SK-N-SH treated with all-trans-retinoic acid at 6 μM for 48 hours (cell line): ENCODE results near the gene SNTN.
"Not testable (repeated sequence)": the region's sequence is repeated elsewhere in the genome, so short reads cannot be mapped to it uniquely, and the experiment has no call there.

Source experiments
- ATAC-seq: fragments of 200-7000 bp; cut with Tn5 transposase; 3 replicates; pipeline ENCODE4 v1.9.1; 2020; ENCODE audit warnings: mild to moderate bottlenecking, moderate library complexity
- ARNTL ChIP-seq: fragments of 450-650 bp; formaldehyde crosslinking; IDR thresholded peaks from 2 replicates; pipeline ENCODE4 v1.5.0; 2020; ENCODE audit warnings: low read depth, mild to moderate bottlenecking, moderate library complexity, borderline replicate concordance
- BACH2 ChIP-seq: fragments of 250-450 bp; sonication (Bioruptor Pico); IDR thresholded peaks from 2 replicates; pipeline ENCODE4 v1.9.0; 2021; ENCODE audit warnings: mild to moderate bottlenecking, borderline replicate concordance
- CSDC2 ChIP-seq: fragments of 250-450 bp; sonication (Bioruptor Pico); IDR thresholded peaks from 2 replicates; pipeline ENCODE4 v1.5.0; 2020; ENCODE audit warnings: mild to moderate bottlenecking, moderate library complexity
- CSRNP3 ChIP-seq: fragments of 250-450 bp; sonication (Bioruptor Pico); IDR thresholded peaks from 2 replicates; pipeline ENCODE4 v1.5.1; 2021; ENCODE audit warnings: mild to moderate bottlenecking, moderate library complexity
- ESRRG ChIP-seq: fragments of 250-450 bp; sonication (Bioruptor Pico); IDR thresholded peaks from 2 replicates; pipeline ENCODE4 v1.6.1; 2021; ENCODE audit warnings: mild to moderate bottlenecking
- GLIS3 ChIP-seq: fragments of 250-450 bp; sonication (Bioruptor Pico); IDR thresholded peaks from 2 replicates; pipeline ENCODE4 v1.5.0; 2020; ENCODE audit warnings: mild to moderate bottlenecking, moderate library complexity
- ISL1 ChIP-seq: fragments of 250-450 bp; sonication (Bioruptor Pico); IDR thresholded peaks from 2 replicates; pipeline ENCODE4 v2.1.2; 2022; ENCODE audit warnings: mild to moderate bottlenecking, moderate library complexity
- PATZ1 ChIP-seq: fragments of 250-450 bp; sonication (Bioruptor Pico); IDR thresholded peaks from 2 replicates; pipeline ENCODE4 v1.8.0; 2020; ENCODE audit warnings: mild to moderate bottlenecking, moderate library complexity, borderline replicate concordance
- PPARA ChIP-seq: fragments of 250-450 bp; sonication (Bioruptor Pico); IDR thresholded peaks from 2 replicates; pipeline ENCODE4 v1.5.0; 2020; ENCODE audit warnings: mild to moderate bottlenecking, borderline replicate concordance
- RARB ChIP-seq: fragments of 250-450 bp; sonication (Bioruptor Pico); IDR thresholded peaks from 2 replicates; pipeline ENCODE4 v1.8.0; 2021; ENCODE audit warnings: mild to moderate bottlenecking, moderate library complexity
- SNAI2 ChIP-seq: fragments of 250-450 bp; sonication (Bioruptor Pico); IDR thresholded peaks from 2 replicates; pipeline ENCODE4 v1.5.0; 2020; ENCODE audit warnings: mild to moderate bottlenecking, moderate library complexity
- TCF4 ChIP-seq: fragments of 250-450 bp; sonication (Bioruptor Pico); IDR thresholded peaks from 2 replicates; pipeline ENCODE4 v1.8.0; 2021; ENCODE audit warnings: mild to moderate bottlenecking, moderate library complexity, borderline replicate concordance
- ZC3H10 ChIP-seq: fragments of 250-450 bp; sonication (Bioruptor Pico); IDR thresholded peaks from 2 replicates; pipeline ENCODE4 v1.5.1; 2021; ENCODE audit warnings: mild to moderate bottlenecking, moderate library complexity
- ZFP3 ChIP-seq: fragments of 250-450 bp; sonication (Bioruptor Pico); IDR thresholded peaks from 2 replicates; pipeline ENCODE4 v1.5.0; 2020; ENCODE audit warnings: mild to moderate bottlenecking, moderate library complexity
- ZFP30 ChIP-seq: fragments of 450-650 bp; formaldehyde crosslinking; IDR thresholded peaks from 2 replicates; pipeline ENCODE4 v1.5.0; 2022; ENCODE audit warnings: mild to moderate bottlenecking, moderate library complexity
- ZNF565 ChIP-seq: fragments of 450-650 bp; formaldehyde crosslinking; conservative IDR thresholded peaks from 2 replicates; pipeline ENCODE4 v1.5.0; 2020; ENCODE audit warnings: low read depth, mild to moderate bottlenecking, moderate library complexity
- ZNF70 ChIP-seq: fragments of 450-650 bp; formaldehyde crosslinking; IDR thresholded peaks from 2 replicates; pipeline ENCODE4 v1.5.0; 2020; ENCODE audit warnings: mild to moderate bottlenecking, moderate library complexity
- ZNF8 ChIP-seq: fragments of 450-650 bp; formaldehyde crosslinking; IDR thresholded peaks from 2 replicates; pipeline ENCODE4 v1.5.0; 2020; ENCODE audit warnings: mild to moderate bottlenecking, moderate library complexity
- TF ChIP-seq, protein P1 (sequence below): fragments of 250-450 bp; sonication (Bioruptor Pico); IDR thresholded peaks from 2 replicates; pipeline ENCODE4 v1.5.1; 2020; ENCODE audit warnings: low read depth, mild to moderate bottlenecking, moderate library complexity
- TF ChIP-seq, protein P2 (sequence below): fragments of 250-450 bp; sonication (Bioruptor Pico); IDR thresholded peaks from 2 replicates; pipeline ENCODE4 v1.5.0; 2020; ENCODE audit warnings: mild to moderate bottlenecking, moderate library complexity

SNTN gene

DNA sequence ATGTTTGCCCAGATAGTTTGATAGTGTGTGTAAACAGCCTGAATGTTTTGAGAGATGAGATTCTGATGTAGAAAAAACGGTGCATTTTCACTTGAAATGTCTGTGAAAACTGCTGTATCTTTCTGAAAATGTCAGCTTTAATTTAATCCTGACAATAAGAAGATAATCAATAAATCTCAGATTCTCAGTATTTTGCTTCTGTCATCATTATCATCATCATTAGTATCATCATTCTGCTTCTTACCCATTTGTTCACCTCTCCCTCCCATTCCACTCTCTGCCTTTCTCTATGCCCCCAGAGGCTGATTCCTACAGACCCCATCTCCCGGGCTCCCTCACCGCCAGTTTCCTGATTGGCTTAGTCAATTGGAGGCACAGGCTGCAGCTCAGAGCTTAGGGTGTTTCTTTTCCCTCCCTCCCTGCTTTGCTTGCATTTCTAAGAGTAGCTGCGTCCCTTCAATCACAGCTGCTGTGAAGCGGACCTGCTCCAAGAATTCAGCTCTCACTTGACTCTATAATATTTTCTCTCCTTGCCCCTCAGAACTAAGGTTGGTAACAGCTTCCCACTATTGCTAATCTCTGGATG lies 8.2 kb upstream of the SNTN start:
- ATAC-seq: no peak
- no peak for TF ChIP-seq ZNF565
- TF ChIP-seq ZFP3: no peak
- TF ChIP-seq RARB (CRISPR knock-in tag): no peak
- TF ChIP-seq PPARA: no peak
- TF ChIP-seq GLIS3 (CRISPR knock-in tag): no peak
- TF ChIP-seq ZNF70 (CRISPR knock-in tag): no peak
- no peak for TF ChIP-seq ZC3H10 (CRISPR knock-in tag)
- TF ChIP-seq ZNF8 (CRISPR knock-in tag): no peak
- TF ChIP-seq, protein P1, sequence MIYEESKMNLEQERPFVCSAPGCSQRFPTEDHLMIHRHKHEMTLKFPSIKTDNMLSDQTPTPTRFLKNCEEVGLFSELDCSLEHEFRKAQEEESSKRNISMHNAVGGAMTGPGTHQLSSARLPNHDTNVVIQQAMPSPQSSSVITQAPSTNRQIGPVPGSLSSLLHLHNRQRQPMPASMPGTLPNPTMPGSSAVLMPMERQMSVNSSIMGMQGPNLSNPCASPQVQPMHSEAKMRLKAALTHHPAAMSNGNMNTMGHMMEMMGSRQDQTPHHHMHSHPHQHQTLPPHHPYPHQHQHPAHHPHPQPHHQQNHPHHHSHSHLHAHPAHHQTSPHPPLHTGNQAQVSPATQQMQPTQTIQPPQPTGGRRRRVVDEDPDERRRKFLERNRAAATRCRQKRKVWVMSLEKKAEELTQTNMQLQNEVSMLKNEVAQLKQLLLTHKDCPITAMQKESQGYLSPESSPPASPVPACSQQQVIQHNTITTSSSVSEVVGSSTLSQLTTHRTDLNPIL (CRISPR knock-in tag): no peak
- no peak for TF ChIP-seq ZFP30 (CRISPR knock-in tag)
- no peak for TF ChIP-seq BACH2 (CRISPR knock-in tag)
- TF ChIP-seq TCF4: no peak
- TF ChIP-seq ISL1: no peak

- ATAC-seq: not testable (repeated sequence)
Measured at GRCh38 chr3:63644928-63645781, 7.3 kb upstream of the SNTN start.

- TF ChIP-seq ESRRG (no peak), ISL1 (no peak), GLIS3 (CRISPR knock-in tag) (no peak), PATZ1 (CRISPR knock-in tag) (no peak), CSRNP3 (no peak), ARNTL (CRISPR knock-in tag) (no peak), ZNF565 (no peak), CSDC2 (CRISPR knock-in tag) (no peak)
- TF ChIP-seq, protein P2, sequence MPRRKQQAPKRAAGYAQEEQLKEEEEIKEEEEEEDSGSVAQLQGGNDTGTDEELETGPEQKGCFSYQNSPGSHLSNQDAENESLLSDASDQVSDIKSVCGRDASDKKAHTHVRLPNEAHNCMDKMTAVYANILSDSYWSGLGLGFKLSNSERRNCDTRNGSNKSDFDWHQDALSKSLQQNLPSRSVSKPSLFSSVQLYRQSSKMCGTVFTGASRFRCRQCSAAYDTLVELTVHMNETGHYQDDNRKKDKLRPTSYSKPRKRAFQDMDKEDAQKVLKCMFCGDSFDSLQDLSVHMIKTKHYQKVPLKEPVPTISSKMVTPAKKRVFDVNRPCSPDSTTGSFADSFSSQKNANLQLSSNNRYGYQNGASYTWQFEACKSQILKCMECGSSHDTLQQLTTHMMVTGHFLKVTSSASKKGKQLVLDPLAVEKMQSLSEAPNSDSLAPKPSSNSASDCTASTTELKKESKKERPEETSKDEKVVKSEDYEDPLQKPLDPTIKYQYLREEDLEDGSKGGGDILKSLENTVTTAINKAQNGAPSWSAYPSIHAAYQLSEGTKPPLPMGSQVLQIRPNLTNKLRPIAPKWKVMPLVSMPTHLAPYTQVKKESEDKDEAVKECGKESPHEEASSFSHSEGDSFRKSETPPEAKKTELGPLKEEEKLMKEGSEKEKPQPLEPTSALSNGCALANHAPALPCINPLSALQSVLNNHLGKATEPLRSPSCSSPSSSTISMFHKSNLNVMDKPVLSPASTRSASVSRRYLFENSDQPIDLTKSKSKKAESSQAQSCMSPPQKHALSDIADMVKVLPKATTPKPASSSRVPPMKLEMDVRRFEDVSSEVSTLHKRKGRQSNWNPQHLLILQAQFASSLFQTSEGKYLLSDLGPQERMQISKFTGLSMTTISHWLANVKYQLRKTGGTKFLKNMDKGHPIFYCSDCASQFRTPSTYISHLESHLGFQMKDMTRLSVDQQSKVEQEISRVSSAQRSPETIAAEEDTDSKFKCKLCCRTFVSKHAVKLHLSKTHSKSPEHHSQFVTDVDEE (CRISPR knock-in tag): no peak
- no peak for ATAC-seq
Measured at GRCh38 chr3:63654211-63654610, 1.7 kb downstream of the SNTN start.

DNA sequence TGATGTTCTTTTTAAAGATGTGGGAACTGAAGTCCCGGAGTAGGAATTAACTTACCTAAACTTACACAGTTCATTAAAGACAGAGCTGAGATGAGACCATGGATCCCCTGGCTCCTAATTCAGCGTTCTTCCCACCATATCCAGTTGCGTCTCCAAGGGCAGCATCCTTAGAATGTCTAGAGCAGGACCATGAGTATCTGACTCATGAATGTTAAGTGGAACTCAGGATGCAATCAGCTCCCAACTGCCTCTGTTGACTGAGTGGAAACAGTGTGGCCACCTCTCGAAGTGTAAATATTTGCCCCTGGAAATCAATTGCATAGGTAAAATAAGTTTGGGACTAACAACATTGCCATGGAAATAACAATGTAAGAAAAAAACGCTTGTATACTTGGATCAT lies 2.5 kb downstream of the SNTN start:
- no peak for TF ChIP-seq ZFP30 (CRISPR knock-in tag)
- no peak for TF ChIP-seq SNAI2
- TF ChIP-seq ESRRG: no peak
- TF ChIP-seq, protein P2 (CRISPR knock-in tag): no peak
- TF ChIP-seq BACH2 (CRISPR knock-in tag): no peak
- no peak for TF ChIP-seq PPARA
- TF ChIP-seq, all 23 proteins: peak for 0
- ATAC-seq: no peak
